HG02885 (cell line): ENCODE measurements around the gene STRA8.
A peak's percentile ranks its signal among the peaks of the same experiment; 100 is the strongest.

Experiments
- ATAC-seq: cut with Tn5 transposase; IDR thresholded peaks from one replicate; pipeline ENCODE4 v1.9.1; 2021; ENCODE audit warnings: mild to moderate bottlenecking; ENCODE audit not compliant: unreplicated experiment, poor library complexity

The STRA8 gene, protein sequence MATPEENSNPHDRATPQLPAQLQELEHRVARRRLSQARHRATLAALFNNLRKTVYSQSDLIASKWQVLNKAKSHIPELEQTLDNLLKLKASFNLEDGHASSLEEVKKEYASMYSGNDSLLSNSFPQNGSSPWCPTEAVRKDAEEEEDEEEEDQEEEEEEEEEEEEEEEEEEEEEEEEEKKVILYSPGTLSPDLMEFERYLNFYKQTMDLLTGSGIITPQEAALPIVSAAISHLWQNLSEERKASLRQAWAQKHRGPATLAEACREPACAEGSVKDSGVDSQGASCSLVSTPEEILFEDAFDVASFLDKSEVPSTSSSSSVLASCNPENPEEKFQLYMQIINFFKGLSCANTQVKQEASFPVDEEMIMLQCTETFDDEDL

DNA sequence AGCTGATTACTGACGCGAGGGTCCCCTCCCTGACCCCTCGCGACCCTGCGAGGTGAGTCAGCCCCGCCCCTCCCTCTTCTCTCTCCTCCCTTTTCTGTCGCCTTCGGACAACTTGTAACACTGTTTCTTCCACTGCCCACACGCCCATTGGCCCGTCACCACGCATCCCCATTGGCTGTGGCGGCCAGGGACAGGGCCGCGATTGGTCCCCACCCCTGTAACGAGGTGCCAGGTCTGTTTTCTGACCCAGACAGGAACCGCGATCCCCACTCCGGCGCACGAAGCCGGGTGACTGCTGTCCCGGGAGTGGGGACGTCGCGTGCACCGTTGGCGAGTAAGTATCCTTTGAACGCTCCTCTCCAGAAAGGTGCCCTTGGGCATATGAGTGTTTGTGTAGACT, at the start of gene STRA8:
STRA8 (plus strand) TSS at position 269 of the 400 bp plus-strand sequence. CDS start 6,687 bp downstream, outside the sequence.
- no peak for ATAC-seq

DNA sequence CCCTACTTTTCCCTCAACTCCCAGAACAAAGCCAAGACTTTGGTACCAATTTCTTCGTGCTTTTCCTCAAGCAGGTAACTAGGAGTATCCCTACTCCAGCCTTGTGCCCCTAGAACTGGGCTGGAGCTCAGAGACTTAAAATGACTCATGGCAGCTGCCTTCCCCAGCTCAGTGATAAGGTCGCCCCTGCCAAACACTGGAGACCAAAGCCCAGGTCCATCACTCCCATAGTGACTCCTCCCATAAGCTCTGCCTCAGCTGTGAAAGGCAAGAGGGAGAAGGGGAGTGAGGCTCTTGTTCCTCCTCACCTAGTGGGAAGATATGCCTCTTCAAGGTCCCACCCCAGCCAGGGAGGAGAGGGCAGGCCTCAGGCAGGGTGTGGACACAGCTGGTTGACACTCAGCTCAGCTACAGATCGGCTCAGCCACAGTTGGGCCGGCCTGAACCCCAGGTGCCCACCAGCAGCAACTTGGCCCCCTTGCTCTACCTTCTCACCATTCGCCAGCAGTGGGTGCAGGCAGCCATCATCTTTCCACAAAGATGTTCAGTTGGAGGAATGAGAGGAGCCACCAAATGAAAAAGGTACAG, 49.3 kb upstream of the STRA8 start:
- ATAC-seq, result no peak

DNA sequence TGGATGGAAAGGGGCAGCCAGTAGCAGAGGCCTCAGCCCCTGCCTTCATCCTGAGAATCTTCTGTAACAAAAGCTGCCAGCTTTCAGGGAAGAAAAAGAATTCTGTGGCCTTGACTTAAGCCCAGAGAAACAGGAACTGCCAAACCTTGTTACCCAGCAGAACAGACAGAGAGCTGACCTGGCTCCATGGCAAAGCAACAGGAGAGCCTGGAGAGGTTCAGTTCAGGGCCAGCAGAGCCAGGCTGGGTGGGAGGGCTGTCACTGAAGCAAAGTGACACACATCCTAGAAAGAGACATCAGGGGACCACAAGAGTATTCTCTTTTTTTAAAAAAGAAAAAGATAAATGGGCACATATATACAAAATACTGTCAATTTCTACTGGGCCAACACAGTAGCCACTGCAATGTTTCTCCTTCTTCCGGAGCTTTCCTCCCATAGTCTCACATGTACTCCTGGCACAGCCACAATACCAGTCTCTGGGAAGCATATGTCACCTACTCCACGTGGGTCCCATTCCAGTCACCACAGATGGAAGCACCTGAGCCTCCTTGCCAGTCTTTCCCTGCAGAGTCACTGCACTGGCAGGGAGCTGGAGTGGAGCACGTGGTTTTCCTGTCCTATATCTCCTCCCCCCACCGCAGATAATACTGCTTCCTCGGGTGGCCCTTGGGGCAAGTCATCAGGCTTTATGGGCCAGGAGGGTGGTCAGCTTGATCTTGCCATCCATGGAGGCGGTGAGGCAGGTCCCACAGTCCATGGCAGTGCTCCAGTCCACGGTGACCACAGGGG, 48.0 kb upstream of the STRA8 start:
- ATAC-seq, result no peak

DNA sequence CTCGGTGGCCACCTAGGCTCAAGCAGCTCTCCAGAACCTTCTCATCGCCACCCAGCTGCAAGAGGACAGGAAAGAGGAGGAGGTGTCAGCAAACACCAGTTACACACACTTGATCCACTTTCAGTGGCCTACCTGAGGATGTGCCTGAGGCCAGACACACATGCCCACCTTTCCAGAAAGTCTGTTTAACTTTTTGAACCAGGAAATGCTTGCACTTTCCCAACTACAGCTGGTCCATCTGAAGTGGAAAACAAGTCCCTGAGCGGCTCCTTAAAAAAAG, 47.4 kb upstream of the STRA8 start:
- ATAC-seq, result no peak

DNA sequence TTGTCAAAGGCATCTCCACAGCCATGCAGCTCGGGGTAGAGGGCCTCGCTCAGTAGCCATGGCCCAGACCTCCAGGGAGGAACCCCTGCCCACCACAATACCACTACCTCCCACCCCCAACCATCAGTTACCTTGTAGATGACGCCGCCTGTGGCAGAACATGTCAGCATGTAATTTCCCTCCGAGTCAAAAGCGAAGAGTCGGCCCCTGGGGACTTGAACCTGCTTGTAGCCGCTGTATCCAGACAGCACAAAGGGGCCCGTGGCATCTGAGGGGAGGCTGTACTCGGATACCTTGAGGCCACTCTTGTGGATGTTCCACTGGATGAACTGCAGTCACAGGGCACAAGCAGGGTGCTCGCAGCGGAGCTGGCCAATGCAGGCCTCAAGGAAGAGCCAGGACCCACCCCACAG, 46.8 kb upstream of the STRA8 start:
- ATAC-seq, result peak; percentile 60

DNA sequence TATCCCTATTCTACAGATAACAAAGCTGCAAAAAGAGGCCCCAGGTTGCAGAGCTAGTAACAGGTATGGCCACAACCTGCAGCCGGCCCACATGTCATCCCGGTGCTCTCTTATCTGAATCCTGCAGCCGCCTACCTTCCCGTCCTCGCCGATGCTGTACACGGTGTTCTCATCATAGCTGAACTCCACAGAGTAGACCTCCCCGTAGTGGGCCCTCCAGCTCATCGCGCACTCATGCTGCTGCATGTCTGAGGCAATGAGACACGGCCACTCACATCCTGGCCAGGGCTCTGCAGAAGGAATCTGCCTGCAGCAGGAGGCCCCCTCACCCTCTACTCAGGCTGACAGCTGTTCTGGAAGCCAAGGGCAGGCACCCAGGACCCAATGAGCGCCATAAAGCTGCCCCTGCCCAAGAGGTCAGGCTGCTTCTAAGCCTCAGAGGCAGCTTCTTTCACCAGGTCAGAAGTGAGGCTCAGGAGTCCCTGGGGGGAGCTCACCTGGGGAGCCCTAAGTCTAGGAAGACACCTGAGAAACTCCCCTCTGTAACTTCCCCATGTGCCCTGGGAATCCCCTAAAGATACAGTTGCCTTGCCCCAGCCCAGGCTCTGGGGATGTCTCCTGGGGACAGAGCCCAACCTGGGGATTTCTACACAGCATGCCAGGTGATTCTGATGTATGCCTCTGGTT, 45.2 kb upstream of the STRA8 start:
- ATAC-seq, result peak; percentile 53

DNA sequence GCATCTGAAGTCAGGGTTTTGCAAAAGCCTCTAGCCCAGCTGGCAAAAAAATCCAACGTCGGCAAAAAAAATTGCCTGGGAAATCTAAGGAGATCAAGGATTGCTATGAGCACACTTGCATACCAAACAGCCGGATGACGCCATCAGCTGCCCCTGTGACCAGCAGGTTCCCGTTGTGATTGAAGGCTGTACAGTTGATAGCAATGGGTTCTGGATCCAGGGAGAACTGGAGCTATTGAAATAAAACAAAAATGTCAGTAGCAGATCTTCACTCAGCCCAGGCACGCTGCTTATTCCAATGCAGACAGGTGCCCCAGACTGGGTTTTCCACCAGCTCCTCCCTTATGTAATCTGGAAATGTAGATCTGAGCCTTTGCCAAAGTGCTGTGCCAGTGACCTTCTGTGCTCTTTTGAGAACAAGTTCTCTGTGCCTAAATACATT, 44.4 kb upstream of the STRA8 start:
- ATAC-seq, result no peak

DNA sequence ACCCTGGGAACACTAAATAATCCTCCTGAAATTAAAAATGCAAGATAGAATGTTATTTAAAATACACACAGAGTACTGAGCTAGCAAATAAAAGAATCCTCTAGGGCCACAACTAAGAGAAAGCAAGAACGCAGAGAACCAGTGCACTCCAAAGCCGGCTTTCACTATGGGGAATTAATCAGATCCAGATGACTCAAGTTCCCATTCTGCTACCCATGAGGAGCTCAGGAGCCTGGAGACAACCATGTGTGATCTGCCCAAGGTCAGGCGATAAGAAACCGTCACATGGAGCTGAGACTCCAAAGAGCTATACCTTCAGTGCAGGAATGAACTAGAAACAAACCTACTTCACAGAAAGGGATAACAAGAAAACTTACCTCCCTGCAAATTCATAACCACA, 43.7 kb upstream of the STRA8 start:
- ATAC-seq, result no peak

DNA sequence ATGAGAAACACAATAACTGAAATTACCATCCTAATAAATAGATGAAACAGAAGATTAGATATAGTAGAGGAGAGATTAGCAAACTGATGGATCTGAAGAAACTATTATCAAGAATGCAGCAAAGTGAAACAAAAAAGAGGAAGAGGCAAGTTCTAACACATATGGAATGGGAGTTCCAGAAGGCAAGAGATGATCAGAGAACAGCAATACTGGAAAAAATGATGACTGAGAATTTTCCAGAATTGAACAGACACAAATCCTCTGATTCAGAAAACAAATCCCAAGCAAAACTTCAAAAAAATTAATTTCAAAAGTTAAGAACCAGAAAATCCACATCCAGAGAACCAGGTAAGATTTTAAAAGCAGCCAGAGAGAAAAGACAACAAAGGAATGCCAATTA, 42.9 kb upstream of the STRA8 start:
- no peak for ATAC-seq

DNA sequence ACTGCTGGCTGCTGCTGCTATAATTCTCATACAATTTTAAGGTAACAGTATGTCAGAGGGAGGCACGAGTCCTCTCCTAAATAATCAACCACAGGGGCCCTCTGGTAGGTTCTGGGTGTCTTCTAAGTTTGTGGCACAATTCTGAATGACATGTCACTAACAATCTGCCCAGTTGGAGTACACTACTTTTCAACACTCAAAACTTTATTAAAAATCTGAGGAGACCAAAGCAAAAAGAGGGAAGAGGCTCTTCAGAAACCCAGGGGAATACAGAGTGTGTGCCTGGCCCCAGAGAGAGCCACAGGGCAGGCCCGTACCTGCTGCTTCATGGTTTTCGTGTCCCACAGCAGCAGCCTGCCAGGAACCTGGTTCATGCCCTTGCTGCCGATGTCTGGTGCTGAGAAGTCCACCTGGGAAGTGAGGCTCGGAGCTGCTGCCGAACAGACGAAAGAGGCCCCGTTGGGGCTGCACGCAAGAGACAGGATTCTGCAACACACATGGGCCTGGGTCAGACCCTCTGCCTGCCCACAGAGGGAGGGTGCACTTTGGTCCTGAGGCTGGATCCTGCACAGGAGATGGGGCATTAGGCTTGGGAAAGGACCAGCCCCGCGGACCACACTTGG, 40.6 kb upstream of the STRA8 start:
- ATAC-seq, result no peak

DNA sequence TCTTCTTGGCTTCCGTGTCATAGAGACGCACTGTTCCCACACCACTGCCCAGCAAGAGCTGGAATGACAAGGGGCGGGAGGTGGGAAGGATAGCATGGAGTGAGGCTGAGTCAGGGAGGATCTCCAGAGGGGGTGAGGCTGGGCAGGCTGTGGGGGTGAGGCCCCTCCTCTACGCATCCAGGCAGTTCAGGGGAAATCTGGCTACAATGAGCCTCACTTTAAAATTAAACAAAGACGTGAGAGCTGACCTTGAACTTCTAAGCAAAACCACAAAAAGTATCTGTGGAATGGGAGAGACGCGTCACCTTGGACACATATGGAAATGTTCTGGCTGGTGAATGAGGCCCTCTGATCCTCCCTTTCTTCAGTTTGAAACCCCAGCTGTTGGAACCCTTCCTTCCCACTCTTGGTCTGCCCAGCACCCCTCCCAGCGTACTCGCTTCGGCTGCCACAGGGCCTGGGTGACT, 40.0 kb upstream of the STRA8 start:
- no peak for ATAC-seq

DNA sequence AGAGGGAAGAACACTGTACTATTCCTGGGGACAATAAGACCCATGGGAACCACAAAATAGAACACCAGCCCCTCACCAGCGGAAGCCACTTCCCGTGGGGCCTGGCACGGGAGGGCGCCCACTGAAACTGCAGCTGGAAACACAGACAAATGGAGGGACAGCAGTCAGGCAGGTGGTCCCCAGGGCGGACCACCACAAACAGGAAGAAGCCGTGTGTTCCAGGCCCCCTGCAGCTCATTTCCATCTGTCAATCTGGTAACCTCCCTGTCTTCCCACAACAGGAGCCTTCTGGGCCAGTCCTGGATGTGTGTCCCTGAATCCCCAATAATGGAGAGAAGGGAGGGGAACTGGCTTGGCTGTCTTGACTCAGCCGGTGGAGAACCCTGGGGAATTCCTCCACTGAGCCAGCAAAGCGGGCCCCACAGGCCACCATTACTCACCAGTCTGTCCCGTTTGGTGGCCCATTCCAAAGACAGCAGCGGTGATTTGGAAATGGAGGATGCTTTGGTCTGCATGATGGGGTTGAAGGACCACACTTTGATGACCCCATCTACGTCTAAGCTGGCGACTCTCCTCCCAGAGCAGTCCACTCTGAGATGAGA, 39.0 kb upstream of the STRA8 start:
- no peak for ATAC-seq

DNA sequence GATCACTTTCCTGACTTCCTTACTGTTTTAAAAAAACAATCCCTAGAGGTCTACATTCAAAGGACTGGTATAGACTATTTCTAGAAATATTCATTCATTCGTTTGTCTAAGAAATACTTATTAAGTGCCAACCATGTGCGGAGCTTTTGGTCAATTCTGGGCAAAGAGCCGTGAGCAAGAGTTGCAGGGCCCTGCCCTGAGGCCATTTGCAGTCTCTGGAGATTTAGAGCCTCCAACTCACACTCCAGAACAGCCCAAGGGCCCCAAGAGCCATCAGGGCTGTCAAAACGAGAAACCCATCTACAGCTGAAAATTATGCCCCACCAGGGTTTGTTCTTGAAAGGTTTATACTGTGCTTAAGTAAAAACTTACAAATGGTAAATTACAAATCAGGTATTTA, 38.5 kb upstream of the STRA8 start:
- no peak for ATAC-seq

DNA sequence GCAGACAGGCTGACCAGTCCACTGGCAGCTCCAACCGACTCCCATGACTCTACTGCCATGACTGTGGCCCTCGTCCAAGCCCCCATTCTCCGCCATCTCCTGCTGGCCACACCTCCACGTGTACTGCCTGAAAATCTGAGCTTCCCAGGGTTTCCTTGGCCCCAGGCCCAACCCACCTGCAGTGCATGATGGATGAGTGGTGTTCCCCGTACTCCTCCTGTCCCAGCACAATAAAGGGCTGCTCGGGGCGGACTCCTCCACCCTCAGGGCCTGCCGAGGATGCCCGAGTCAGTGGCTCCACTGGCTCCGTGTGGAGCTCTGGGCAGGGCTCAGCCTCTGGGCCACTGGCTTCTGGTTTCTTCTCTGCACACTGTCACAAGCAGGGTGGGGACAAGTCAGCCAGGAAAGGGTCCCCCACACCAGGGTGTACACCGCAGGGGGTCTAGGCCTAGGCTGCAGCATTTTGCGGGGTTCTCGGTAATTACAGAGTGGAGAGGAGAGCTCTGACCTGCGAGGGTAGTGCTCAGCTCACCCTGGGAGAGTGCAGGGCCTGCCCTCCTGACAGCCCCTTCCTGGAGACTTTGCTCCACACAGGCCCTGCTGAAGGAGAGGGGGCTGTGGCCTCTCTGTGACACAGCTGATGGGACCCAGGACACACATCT, 37.5 kb upstream of the STRA8 start:
- no peak for ATAC-seq

DNA sequence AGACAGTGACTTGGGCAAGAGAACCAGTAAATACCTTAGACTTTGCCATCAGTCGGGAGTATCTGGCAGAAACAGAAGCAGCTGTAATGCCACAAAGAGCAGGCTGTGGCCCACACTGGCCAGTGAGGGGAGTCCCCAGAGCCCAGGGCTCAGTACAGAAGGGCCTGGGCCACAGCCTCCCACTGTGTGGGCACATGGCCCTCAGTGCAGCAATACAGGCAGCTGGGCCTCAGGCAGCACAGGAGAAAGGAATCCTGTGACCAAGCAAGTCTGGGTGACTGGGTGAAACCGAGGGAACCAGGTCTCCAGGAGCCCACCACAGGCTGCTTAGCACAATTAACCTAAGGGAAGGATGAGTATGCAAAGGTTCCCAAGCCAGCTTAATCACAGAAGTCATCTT, 36.3 kb upstream of the STRA8 start:
- no peak for ATAC-seq

DNA sequence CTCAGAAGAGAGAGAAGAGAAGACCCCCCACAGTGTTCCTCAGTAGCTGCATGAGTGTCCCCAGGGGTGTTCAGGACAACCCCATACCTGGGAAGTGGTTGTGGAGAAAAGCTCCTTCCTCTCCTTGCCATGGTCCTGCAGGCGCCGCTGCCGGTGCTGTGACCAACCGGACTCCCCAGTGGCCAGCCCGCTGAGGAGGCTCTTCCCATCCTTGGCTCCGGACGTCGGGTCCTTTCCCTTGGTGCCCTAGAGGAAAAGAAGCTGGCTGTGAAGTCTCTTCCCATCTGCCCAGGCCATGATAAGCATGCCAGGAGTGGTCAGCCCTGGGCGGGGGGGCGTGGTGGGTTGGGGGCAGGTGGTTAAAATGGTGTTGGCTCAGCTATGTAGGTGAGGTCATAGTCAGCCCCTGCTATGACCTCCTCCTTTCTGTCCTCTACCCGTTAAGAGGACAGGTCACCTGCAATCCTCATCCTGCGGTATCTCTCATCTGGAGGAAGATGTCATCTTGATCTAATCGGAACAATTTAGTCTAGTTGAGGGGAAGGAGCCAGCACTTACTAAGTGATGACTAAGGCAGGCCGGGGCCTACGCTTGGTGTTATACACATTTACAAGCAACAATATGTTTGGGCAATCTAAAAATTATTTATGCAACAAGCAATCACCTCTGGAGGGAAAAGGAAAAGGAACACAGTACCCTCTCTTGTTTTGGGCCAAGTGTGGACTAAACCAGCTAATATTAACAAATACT, 35.6 kb upstream of the STRA8 start:
- no peak for ATAC-seq

DNA sequence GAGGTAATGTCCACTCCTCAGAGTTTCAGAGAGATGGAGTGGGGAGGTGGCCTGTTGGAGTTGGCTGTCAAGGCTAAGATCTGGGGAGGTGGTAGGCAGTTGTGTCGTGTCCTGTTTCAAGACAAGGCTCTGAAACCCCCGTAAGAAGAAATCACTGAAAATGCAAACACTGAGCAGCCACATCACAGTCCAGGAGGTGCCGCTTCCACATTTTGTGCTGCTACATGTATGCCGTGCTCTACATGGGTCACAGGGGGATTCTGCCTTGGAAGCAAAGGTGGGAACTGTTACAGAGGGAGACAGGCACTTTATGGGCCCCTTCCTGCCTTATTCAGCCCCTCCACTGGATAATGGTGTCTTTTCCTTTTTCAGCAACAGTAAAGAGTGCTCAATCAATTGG, 34.2 kb upstream of the STRA8 start:
- no peak for ATAC-seq

DNA sequence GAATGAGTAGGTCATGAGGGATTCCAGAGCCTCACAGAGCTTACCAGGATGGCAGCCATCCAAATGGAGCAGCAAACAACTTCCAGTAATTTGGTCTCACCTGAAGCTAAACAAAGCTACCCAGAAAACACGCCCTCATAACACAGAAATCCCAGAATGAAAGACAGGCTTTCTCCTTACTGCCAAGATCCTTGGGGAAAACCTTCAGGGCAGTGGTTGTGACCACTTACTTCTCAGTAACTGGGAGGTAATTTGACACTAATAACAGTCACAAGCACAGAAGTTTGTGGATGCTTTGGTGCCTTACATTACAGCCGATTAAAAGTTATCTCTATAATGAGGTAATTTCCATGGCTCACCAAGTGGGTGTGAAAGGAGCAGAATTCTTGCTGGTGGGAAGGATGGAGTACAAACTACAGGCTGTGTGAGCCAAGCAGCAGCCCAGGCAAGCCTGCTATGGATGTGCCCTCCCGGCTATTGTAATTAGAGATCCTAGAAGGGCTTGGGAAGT, 32.8 kb upstream of the STRA8 start:
- no peak for ATAC-seq

DNA sequence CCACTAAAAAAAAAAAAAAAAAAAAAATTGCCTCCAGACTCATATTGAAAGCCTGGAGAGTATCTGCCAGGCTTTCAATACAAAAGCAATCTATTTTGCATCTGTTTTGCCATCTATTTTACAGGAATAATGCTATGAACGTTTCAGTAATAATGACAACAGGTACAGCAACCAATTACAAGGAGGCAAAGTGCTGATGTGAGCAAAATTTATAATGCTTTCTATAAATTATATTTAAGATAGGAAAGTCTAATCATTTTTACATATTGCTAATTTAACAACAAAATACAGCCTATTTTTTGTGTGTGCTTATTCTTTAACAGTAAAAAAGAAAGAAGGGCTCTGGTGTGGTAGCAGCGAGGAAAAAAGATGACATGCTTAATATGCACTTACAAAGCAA, 32.3 kb upstream of the STRA8 start:
- ATAC-seq, result no peak
